Measurements from ENCODE around the gene PTOV1. TPM values are rescaled to one million over a fixed set of nuclear protein-coding genes. Genes with fewer than 3 reads are reported as not detected.

Gene PTOV1
- total RNA-seq, 1 experiment from 2014 or later, result 114 TPM

DNA sequence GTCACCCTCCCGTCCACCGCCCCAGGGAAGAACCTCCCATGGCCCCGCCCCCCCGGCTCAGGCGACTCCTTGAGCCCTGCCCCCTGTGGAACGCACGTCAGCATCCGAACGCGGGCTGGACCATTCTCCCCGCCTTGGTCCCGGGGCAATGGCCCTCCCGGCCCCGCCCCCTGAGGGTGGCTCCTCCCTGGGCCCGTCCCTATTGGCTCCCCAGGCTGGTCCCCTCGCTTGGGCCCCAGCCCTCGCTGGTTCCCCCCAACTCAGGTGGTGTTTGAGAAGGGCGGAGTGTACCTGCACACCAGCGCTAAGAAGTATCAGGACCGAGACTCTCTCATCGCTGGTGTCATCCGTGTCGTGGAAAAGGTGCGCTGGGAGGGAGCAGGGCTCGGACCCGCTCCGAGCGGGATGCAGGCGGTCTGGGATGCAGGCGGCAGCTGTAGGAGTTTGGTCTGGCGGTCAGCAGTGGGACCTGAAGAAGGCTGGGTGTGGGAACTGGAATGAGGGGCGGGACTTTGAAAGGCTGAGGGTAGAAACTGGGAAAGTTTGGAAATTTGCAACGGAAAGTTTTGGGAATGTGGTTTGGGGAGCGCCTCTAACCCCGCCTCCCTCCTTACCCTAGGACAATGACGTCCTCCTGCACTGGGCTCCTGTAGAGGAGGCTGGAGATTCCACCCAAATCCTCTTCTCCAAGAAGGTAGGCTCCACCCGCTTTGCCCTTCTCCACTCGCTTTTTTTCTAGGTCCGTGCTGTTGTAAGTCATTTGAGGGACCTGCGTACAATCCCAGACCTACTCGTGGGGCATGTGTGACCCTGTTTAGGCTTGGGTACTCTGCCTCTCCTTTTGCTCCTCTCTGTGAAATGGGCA, 27.2 kb downstream of the PTOV1 start:
- Histone ChIP-seq H3K27ac (ENCODE audit: low read length) (peak overlapping the region; percentile 98), H3K27me3 (ENCODE audit: control insufficient read depth, insufficient read depth, low read length) (no peaks in the 10 kb centered on the region), H3K9me3 (ENCODE audit: control insufficient read depth, insufficient read depth, low read depth, low read length) (no peaks in the 10 kb centered on the region), H3K4me1 (ENCODE audit: control insufficient read depth, insufficient read depth, low read length) (peaks cover 16% of the 10 kb centered on the region), H3K4me3 (ENCODE audit: low read depth in 2 of 2, low read length in 2 of 2) (peak overlapping the region; percentile 89 to 92), H3K36me3 (ENCODE audit: control insufficient read depth, insufficient read depth, low read length) (peaks cover 5% of the 10 kb centered on the region; the same call in 1 of the 2 replicates)
- in situ Hi-C loops (cut with HindIII; ENCODE audit: low pct_unique_long_range_greater_than_20kb, low sequenced_read_pairs) (no loop called here), intact Hi-C loops (cut with micrococcal nuclease; ENCODE audit: unreplicated experiment) (no loop called here)
- ATAC-seq (peak; percentile 87), DNase-seq (ENCODE audit: low read depth, low spot score) (no peak)
- BruUV-seq (replicated peaks), result no TSS peak
- POLR2A ChIA-PET, result no interaction called here
- TF ChIP-seq POLR2AphosphoS5 (IDR thresholded peaks at IDR 0.05; ENCODE audit: low read depth, low read length), result no peak
- no peak for TF ChIP-seq TCF7L2 (IDR thresholded peaks at IDR 0.05; ENCODE audit: low read depth, low read length)
- no peak for TF ChIP-seq SIN3A (IDR thresholded peaks at IDR 0.05; ENCODE audit: borderline replicate concordance, insufficient read depth, low read depth, low read length)
- TF ChIP-seq, protein P1, sequence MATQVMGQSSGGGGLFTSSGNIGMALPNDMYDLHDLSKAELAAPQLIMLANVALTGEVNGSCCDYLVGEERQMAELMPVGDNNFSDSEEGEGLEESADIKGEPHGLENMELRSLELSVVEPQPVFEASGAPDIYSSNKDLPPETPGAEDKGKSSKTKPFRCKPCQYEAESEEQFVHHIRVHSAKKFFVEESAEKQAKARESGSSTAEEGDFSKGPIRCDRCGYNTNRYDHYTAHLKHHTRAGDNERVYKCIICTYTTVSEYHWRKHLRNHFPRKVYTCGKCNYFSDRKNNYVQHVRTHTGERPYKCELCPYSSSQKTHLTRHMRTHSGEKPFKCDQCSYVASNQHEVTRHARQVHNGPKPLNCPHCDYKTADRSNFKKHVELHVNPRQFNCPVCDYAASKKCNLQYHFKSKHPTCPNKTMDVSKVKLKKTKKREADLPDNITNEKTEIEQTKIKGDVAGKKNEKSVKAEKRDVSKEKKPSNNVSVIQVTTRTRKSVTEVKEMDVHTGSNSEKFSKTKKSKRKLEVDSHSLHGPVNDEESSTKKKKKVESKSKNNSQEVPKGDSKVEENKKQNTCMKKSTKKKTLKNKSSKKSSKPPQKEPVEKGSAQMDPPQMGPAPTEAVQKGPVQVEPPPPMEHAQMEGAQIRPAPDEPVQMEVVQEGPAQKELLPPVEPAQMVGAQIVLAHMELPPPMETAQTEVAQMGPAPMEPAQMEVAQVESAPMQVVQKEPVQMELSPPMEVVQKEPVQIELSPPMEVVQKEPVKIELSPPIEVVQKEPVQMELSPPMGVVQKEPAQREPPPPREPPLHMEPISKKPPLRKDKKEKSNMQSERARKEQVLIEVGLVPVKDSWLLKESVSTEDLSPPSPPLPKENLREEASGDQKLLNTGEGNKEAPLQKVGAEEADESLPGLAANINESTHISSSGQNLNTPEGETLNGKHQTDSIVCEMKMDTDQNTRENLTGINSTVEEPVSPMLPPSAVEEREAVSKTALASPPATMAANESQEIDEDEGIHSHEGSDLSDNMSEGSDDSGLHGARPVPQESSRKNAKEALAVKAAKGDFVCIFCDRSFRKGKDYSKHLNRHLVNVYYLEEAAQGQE (IDR thresholded peaks at IDR 0.05; ENCODE audit: insufficient read depth in 1 of 2, low read depth in 2 of 2, low read length in 1 of 2), result no peak
- TF ChIP-seq, protein P2, sequence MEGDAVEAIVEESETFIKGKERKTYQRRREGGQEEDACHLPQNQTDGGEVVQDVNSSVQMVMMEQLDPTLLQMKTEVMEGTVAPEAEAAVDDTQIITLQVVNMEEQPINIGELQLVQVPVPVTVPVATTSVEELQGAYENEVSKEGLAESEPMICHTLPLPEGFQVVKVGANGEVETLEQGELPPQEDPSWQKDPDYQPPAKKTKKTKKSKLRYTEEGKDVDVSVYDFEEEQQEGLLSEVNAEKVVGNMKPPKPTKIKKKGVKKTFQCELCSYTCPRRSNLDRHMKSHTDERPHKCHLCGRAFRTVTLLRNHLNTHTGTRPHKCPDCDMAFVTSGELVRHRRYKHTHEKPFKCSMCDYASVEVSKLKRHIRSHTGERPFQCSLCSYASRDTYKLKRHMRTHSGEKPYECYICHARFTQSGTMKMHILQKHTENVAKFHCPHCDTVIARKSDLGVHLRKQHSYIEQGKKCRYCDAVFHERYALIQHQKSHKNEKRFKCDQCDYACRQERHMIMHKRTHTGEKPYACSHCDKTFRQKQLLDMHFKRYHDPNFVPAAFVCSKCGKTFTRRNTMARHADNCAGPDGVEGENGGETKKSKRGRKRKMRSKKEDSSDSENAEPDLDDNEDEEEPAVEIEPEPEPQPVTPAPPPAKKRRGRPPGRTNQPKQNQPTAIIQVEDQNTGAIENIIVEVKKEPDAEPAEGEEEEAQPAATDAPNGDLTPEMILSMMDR (IDR thresholded peaks at IDR 0.05), result no peak
- CTCF ChIA-PET, result no interaction called here

DNA sequence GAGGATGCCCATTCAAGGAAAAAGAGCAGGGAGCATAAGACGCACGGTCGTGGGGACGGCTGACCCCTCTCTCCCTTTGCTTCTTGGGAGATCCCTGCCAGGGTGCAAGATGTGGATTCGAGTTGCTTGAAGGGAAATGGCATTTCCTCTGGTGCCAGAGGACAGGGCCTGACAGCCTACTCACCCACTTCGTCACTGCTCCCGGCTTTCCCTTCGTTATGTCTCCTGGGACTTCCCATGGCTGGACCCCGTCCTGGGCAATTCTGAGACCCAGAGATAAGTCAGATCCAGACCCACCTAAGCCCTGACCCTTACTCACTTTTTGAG, 27.7 kb downstream of the PTOV1 start:
- POLR2A ChIA-PET, result no interaction called here
- BruUV-seq (replicated peaks), result no TSS peak
- no peaks in the 10 kb centered on the region for H3K27me3 ChIP-seq (ENCODE audit: control insufficient read depth, insufficient read depth, low read length)
- peak overlapping the region; percentile 89 to 92 for H3K4me3 ChIP-seq (ENCODE audit: low read depth in 2 of 2, low read length in 2 of 2)
- ATAC-seq (no peak), DNase-seq (ENCODE audit: low read depth, low spot score) (no peak)
- H3K4me1 ChIP-seq (ENCODE audit: control insufficient read depth, insufficient read depth, low read length), result peaks cover 16% of the 10 kb centered on the region
- H3K9me3 ChIP-seq (ENCODE audit: control insufficient read depth, insufficient read depth, low read depth, low read length), result no peaks in the 10 kb centered on the region
- TF ChIP-seq TCF7L2 (IDR thresholded peaks at IDR 0.05; ENCODE audit: low read depth, low read length) (no peak), SIN3A (IDR thresholded peaks at IDR 0.05; ENCODE audit: borderline replicate concordance, insufficient read depth, low read depth, low read length) (no peak), POLR2AphosphoS5 (IDR thresholded peaks at IDR 0.05; ENCODE audit: low read depth, low read length) (no peak)
- intact Hi-C loops (cut with micrococcal nuclease; ENCODE audit: unreplicated experiment), result no loop called here
- CTCF ChIA-PET, result no interaction called here
- H3K36me3 ChIP-seq (ENCODE audit: control insufficient read depth, insufficient read depth, low read length), result peaks cover 5% of the 10 kb centered on the region; the same call in 1 of the 2 replicates
- peak overlapping the region; percentile 98 for H3K27ac ChIP-seq (ENCODE audit: low read length)
- in situ Hi-C loops (cut with HindIII; ENCODE audit: low pct_unique_long_range_greater_than_20kb, low sequenced_read_pairs), result no loop called here
